Stimulated activated CD4-positive, alpha-beta T cell treated with anti-CD3 and anti-CD28 coated beads, Interleukin-1b, Interleukin-23, amount 100 ng/mL, for 4 hours (primary cell): Measurements from ENCODE around the gene CEP55.
"Not testable (repeated sequence)": the region's sequence is repeated elsewhere in the genome, so short reads cannot be mapped to it uniquely, and the experiment has no call there.

Experiments
- DNase-seq, 2 donors: peaks; one replicate each; pipeline ENCODE4 v3.0.0-alpha.2; 2020; ENCODE audit warnings: low read depth in 2 of 2

Gene CEP55

DNA sequence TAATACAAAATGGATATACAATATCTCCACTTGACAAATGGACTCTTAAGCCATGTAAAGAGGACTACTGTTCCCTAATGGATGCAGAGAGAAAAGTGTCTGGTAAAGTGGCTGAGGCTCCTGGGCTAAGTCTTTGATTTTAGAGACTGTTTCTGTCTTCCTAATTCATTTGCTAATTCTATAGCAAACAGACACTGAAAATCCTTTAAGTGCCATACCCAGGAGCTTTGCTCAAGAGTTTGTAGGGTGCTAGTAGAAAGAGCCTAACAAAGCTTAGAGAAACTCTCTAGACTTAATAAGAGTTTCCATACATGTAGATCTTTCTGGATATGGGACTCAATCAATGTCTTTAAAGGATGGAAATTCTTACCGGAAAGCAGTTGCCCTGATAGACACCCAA lies 16.7 kb downstream of the CEP55 start:
- DNase-seq: no peak

DNA sequence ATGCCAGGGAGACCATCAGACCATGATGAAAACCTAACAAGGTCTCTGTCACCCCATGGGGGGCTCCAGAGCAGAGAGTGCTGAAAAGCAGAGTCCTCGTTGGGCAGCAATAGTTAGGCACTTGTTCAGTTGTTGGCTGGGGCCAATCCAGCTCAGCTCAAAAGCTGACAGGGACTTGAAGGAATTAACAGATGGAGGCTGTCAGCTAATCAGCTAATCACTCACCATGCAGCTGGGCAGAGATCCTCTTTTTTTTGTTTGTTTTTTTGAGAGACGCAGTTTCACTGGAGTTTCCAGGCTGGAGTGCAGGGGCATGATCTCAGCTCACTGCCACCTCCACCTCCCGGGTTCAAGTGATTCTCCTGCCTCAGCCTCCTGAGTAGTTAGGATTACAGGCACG lies 18.1 kb downstream of the CEP55 start:
- no peak for DNase-seq

DNA sequence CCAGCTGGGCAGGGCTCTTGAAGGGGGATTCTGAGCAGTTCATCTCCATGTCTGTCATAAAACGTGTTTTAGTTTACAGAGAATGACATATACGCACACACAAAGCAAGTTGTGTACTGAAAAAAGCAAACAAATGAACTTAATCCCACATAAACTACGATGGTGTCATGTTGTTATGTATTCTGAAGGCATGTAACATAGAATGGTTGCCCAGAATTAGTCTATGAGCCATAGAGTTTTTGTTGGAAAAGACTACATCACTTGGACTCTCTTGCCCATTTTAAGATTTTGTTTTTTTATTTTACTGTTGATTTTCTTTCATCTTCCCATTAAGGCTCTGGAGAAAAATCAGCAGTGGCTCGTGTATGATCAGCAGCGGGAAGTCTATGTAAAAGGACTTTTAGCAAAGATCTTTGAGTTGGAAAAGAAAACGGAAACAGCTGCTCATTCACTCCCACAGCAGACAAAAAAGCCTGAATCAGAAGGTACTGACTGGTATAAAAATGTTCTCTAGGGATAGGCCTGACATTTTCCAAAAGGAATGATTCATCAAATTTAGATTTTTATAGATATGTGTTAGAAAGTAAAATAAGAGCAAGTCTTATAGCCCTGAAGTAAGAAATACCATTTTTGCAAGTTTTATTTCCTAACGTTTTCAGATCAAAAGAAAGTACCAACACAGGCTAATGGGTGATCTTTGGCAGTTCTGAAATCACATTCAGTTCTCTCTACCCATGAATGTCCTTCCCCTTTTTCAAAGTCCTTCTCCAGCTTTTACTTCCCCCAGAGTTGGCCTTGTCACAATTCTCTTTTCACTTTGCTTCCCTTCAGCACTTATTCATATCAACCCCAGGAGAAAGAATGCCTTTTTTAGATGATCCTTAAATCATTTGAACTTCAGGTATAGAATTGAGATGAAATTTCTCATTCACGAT lies 18.9 kb downstream of the CEP55 start:
- DNase-seq: no peak

DNA sequence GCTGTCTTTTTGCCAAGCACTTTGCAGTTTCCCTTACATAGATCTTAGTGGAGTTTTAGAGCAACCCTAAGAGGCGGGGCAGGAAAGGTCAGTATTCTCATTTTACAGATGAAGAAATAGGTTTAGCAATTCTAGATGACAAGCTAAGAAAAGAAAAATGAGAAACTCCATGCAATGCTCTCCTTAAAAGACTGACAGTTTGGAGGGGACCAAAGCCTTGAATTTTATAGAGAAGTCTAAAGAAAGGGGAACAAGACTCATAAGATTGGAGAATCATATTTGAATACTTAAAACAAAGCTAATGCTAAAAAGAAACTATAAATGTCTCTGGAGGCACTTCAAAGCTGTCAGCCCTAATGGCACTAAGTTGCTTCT lies 19.6 kb downstream of the CEP55 start:
- DNase-seq: no peak

DNA sequence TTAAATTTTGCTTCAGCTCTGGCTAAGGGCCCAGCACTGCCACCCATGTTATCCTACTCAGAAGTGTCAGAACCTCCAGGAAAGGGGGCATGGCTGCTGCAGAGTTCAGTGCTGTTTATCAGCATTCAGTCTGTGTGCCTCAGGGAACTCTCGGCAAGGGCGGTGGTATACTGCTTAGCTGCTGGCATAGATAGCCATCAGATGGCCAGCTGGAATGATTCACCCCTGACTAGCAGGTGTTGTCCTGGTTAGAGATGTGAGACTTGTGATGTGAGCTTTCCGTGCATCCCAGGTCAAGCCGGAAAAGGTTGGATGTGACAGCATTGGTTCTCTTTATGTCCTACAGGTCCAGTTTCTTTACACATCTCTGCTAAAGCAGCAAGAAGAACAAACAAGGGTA lies 22.1 kb downstream of the CEP55 start:
- no peak for DNase-seq

DNA sequence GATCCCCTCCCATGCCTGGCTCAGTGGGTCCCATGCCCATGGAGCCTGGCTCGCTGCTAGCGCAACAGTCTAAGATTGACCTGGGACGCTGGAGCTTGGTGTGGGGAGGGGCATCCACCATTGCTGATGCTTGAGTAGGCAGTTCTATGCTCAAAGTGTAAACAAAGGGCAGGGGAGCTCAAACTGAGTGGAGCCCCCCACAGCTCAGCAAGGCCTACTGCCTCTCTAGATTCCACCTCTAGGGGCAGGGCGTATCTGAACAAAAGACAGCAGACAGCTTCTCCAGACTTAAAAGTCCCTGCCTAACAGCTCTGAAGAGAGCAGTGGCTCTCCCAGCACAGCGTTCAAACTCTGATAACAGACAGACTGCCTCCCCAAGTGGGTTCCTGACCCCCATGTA lies 38.9 kb downstream of the CEP55 start:
- no peak for DNase-seq

DNA sequence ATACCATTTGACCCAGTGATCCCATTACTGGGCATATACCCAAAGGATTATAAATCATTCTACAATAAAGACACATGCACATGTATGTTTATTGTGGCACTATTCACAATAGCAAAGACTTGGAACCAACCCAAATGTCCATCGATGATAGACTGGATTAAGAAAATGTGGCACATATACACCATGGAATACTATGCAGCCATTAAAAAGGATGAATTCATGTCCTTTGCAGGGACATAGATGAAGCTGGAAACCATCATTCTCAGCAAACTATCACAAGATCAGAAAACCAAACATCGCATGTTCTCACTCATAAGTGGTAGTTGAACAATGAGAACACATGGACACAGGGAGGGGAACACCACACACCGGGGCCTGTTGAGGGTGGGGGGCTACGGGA lies 44.5 kb downstream of the CEP55 start:
- not testable (repeated sequence) for DNase-seq

DNA sequence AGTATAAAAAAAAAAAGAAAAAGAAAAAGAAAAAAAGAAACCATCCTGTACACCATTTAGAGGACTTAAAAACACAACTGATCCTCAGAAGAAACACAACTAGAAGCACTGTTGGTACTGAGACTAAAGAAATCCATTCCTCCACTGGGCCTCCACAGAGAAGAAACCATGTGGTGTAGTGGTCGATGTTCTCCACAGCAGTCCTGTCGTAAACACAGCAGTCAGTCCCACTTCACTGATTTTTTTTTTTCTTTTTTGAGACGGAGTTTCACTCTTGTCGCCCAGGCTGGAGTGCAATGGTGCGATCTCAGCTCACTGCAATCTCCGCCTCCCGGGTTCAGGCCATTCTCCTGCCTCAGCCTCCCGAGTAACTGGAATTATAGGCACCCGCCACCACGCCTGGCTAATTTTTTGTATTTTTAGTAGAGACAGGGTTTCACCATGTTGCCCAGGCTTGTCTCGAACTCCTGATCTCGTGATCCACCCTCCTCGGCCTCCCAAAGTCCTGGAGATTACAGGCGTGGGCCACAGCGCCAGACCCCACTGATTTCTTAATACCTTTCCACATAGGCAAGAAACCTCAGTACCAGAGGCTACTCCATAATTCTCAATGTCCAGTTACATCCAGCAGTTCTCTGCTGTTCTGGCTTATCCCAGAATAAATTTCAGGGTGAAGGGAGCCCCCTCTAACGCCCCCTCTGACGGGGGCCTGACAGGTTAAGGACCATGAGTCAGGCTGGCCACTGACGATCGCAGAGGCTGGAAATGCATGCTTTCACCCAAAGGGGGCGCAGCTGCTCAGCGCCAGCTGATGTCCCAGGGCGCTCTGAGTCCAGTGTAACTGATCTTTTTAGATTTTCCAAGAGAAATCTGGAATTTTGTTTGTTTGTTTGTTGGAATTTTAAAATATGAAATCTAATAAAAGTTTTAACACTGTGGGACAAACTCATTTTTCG lies 45.3 kb downstream of the CEP55 start:
- no peak for DNase-seq

DNA sequence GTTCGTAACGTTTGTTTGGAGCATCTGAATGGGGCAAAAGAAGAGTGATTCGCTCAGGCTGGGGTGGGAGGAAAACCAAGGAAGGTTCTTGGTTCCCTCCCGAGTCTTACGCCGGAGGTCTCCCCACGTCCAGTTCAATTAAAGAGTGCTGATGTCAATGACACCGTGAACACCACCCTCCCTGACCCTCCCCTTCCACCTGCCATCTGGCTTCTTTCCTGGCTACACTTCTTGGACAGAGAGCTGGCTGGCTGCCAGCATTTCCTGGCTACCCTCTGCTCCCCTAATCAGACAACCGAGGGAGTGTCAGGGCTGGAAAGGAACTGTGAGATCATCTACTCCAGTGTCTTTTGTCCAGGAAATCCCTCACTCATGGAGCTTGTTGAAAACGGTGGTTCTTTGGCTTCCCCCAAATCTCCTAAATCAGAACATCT lies 46.0 kb downstream of the CEP55 start:
- no peak for DNase-seq

DNA sequence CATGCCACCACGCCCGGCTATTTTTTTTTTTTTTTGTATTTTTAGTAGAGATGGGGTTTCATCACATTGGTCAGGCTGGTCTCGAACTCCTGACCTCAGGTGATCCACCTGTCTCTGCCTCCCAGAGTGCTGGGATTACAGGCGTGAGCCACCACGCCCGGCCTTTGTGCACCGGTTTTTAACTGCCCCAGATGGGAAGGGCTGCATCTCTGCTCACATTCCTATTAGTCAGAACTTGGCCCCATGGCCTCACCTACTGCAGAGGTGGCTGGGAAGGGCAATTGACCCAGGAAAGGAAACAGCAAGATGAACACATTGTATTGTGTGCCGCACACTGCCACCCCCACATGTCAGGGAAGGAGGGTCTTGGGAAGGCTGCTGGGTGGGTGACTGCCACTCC lies 50.6 kb downstream of the CEP55 start:
- DNase-seq: not testable (repeated sequence)

DNA sequence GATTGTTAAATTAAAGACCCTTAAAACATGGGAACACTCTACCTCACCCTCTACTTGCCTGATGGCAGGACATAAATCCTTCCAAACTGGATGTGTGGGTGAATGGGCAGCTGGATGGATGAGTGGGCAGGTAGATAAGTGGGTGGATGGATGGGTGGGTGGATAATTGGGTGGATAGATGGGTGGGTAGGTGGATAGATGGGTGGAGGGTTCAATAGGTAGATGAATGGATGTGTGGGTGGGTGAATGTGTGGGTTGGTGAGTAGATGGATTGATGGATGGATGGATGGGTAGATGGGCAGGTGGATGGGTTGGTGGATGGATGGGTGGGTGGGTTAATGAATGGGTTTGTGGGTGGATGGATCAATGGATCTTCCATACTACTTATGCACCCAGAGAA lies 51.1 kb downstream of the CEP55 start:
- no peak for DNase-seq

DNA sequence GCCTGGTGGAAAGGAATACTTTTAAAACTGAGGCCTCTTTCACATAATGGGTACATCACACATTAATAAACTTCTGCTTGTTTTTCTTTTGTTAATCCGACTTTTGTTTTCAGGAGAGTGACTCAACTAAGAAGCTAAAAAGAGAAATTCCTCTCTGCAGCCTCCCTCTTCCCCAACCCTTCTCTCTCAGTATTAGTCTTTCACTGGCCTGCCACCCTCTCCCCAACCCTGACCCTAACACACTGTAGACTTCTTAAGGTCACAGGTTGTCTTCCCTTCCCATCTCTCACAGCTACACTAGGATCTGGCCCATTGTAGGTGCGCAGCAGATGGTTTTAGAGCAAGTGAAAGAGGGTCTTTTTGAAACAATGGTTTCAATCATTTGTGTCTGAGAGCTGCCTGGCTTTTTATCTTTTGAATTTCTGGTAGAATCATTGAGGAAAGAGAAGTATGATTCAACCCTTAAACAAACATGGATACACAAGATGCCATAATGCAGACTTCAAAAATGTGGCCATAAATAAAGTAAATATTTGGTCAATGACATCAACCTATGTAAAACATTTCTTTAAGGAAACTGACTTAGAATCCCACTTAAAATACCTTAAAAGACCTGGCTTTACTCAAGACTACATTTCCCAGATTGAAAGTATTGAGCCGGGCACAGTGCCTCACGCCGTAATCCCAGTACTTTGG lies 52.1 kb downstream of the CEP55 start:
- no peak for DNase-seq

DNA sequence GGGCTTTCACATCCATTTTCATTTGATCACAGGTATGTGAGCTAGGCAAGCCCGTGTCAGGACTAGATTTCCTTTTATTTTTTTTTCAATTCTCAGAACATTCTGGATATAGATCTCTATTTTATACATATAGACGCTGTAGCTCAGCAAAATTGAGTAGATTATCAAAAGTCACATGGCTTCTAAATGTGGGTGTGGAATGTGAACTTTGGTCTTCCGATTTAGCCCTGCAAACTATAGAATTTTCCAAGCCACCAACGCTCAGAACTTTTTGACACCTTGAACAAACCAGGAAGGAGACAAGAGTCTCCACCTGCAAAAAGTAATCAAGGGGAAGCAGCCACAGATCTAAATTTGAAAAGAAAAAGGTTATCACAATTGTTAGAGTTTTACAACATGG lies 54.2 kb downstream of the CEP55 start:
- no peak for DNase-seq

DNA sequence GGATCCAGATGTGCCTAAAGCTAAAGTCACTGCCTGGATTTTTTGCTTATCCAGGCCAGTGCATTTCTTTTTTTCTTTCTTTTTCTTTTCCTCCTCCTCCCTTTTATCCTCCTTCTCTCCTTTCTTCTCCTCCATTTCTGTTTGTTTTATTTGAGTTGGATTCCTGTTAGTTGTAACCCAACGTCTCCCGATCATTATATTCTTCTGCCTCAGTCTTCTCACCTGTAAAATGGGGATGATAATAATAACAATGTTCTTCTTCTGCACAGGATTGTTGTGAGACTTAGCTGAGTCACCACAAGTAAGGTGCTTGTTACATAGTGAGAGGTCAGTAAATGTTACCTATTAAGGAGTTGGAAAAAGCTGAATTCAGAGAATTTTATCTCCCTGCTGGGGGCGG lies 56.4 kb downstream of the CEP55 start:
- no peak for DNase-seq

DNA sequence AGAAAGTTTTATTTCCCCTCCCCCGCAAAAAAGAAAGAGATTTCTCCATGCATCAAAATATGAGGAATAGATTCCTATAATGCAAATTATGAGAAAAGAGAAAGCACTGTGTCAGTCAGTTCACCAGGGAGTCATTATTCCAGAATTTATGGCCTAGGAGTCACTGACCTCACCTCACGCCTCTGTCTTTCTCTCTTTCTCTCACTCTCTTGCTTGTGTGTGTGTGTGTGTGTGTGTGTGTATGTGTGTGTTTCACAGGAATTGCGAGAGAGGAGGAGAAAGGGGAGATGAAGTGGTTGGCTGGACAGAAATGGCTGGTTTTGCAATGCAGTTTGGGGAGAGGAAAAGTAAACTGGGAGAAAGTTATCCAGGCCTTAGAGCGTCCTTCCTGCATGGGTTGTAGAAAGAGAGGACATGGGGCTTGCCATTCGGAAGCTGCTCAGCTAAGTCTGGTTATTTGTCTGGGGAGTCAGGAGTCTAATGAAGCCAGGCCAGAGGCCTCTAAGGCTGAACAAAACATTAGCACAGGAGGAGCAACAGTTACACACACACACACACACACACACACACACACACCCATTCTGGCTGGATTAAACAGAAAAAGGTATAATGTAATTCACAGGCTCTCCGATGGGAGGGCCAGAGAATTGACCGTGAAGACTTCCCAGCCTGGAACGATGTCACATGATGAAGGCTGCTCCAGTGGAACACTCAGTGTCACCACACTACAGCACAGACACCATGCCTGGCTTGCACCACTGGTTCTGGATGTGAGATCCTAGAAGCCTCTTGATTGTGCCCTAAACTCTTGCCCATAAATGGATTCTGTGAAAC lies 57.3 kb downstream of the CEP55 start:
- no peak for DNase-seq

DNA sequence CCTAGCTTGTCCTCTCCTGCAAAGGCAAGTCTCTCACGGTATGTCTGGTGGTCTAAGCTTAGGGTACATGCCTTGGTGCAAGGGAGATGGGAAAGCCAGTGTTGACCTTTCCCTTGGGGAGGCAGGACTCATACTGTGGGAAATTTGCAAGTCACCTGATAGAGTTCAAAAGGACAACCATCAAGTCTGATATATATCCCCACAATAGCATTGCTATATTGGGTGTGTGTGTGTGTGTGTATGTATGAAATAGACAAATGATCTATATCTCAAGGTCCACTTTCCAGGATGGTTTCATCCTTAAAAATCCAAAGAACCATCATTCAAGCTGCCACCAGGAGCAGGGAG lies 57.9 kb downstream of the CEP55 start:
- DNase-seq: no peak

DNA sequence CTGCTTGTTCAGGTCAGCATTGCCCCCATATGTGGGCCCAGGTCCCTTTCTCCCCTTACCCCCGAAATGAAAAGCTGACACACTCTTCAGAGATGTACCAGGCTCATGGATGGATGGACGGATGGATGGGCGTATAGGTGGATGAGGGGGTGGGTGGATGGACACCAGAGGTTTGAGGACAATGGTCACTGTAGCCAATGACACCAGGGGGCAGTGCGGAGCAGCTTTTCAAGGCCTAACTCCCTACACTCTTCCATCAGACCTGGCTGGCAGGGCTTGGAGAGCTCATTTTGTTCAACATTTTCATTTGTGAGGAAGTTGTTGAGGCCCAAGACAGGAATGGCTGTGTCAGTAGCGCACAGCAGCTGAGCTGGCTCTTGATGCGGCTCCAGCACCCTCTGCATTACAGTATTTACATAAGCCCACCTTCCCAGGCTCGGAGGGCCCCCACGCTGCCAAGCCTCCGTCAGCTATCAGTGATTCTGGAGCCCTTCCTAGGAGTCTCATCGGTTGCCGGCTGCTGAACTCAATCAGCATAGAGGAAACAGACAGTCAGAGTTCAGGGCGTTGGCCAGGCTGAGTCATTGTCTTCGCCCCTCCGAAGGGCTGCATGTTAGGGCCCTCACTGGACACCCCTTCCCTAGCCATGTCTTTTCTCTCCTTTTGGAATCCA lies 58.5 kb downstream of the CEP55 start:
- DNase-seq: peak; percentile 14 to 18

DNA sequence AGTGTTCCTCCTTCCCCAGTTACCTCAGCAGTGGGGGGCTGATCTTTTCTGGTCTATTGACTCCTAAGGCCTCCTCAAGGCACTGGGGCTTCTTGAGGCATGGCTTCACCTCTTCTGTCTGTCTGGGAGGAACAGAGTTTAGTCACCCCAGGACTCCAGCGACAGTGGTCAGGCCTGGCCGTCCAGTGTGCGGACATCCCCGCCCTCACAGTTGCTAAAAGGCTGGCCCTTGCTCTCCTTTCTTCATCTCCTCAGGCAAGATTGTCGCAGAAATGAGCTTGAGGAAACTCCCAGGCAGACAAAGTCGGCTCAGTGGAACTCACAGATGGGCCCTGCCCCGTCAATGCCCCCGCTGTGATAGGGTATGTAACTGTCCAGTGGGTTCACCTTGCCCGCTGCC lies 63.1 kb downstream of the CEP55 start:
- DNase-seq: no peak

DNA sequence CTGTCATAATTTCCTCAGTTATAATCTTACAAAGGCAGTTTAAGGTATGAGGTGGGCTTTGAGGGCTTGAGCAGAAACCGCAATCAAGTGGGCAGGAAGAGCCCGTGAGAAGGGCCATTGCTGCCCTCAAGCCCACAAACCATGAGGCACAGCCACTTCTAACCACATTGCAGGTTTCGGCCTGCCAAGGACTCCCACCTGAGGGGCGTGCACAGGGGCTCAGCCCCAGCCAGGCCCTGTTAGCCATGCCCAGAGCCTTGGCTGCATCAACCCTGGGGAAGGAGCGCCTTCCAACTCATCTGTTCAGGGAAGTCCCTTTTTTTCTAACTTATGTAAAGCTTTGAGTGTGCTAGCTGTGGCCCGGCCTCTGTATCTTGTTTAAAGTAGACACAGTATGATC lies 64.1 kb downstream of the CEP55 start:
- DNase-seq: no peak

DNA sequence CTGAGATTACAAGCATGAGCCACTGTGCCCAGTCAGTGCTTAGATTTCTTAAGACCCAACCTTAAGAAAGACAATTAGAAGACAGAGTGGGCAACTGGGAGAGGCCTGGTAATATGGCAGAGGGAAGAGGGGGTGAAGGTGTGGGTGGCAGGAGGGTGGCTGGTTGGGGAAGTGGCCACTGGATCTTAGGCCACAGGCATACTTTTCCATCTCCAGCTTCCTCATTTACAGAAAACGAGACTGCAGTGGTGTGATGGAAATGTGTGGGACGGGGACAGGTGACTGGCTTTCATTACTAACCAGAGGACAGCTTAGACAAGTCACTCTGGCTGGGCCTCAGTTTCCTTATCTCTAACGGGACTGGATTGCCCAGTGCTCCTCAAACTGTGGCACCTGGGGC lies 69.0 kb downstream of the CEP55 start:
- no peak for DNase-seq
